A549 (cell line): ENCODE data around the gene CFAP92. TPM values are rescaled to one million over a fixed set of nuclear protein-coding genes. Genes with fewer than 3 reads are reported as not detected.

Source experiments
- ATAC-seq, 2 experiments: fragments of 200-7000 bp in 1 of 2; fragments of >200 bp in 1 of 2; cut with Nextera tagmentation in 1 of 2; cut with Tn5 transposase in 1 of 2; 3 replicates each; pipeline versions ENCODE4 v1.8.0 to v1.9.1; 2018 to 2020; ENCODE audit warnings: mild to moderate bottlenecking in 1 of 2, moderate library complexity in 1 of 2
- CTCF ChIA-PET: fragments of 300-600 bp; sonication (Branson Sonifier 250); formaldehyde crosslinking; extraction: SDS; loops from one replicate; lab custom pipeline; 2021; ENCODE audit warnings: antibody characterized with exemption, inconsistent platforms; lab: Yijun Ruan, JAX
- POLR2A ChIA-PET: fragments of 350-600 bp; formaldehyde crosslinking; extraction: SDS; loops from one replicate; lab custom pipeline; 2021; ENCODE audit warnings: antibody characterized with exemption, inconsistent platforms; lab: Yijun Ruan, JAX
- DNase-seq, 2 experiments: peaks; one replicate each; pipeline versions ENCODE4 v3.0.0 to v3.0.0-alpha.2; 2011 to 2016; ENCODE audit warnings: low read depth in 1 of 2, low spot score in 1 of 2
- FAIRE-seq: peaks from 2 replicates; lab custom pipeline; 2011; peaks lifted over from hg19 to GRCh38; lab: Jason Lieb, UNC
- H3K27ac ChIP-seq, 2 experiments: fragments of >200 bp; sonication (Bioruptor Twin); formaldehyde crosslinking; 3 replicates each; pipeline ENCODE4 v1.5.1; 2016 to 2017
- H3K4me1 ChIP-seq: fragments of >200 bp; sonication (Bioruptor Twin); formaldehyde crosslinking; 3 replicates; pipeline ENCODE4 v1.6.1; 2016
- H3K4me2 ChIP-seq: fragments of >200 bp; sonication (Bioruptor Twin); formaldehyde crosslinking; 3 replicates; pipeline ENCODE4 v1.6.1; 2016
- H3K4me3 ChIP-seq: fragments of >200 bp; sonication (Bioruptor Twin); formaldehyde crosslinking; 3 replicates; pipeline ENCODE4 v1.5.1; 2016
- H3K9me3 ChIP-seq: fragments of >200 bp; sonication (Bioruptor Twin); formaldehyde crosslinking; 3 replicates; pipeline ENCODE4 v1.6.1; 2016
- CBX8 ChIP-seq: fragments of 200-600 bp; sonication (generic); IDR thresholded peaks from 2 replicates; pipeline ENCODE4 v1.6.1; 2016
- CEBPB ChIP-seq, 2 experiments: fragments of >200 bp in 1 of 2; sonication (Bioruptor Twin) in 1 of 2; formaldehyde crosslinking in 1 of 2; IDR thresholded peaks; 2 replicates each; pipeline ENCODE4 v1.6.1; 2012 to 2016
- CHD2 ChIP-seq: fragments of 150-350 bp; IDR thresholded peaks from 2 replicates; pipeline ENCODE4 v1.6.1; 2014; ENCODE audit warnings: low read length; ENCODE audit not compliant: partially characterized antibody
- CHD4 ChIP-seq: fragments of 200-600 bp; sonication (generic); IDR thresholded peaks from 2 replicates; pipeline ENCODE4 v1.6.1; 2016; ENCODE audit warnings: antibody characterized with exemption, mild to moderate bottlenecking, borderline replicate concordance
- EHF ChIP-seq: fragments of 250-450 bp; sonication (Bioruptor Pico); IDR thresholded peaks from 2 replicates; pipeline ENCODE4 v1.5.0; 2020; ENCODE audit warnings: mild to moderate bottlenecking
- EHMT2 ChIP-seq: fragments of 200-600 bp; sonication (generic); IDR thresholded peaks from 2 replicates; pipeline ENCODE4 v1.6.1; 2016; ENCODE audit warnings: antibody characterized with exemption, low read depth, mild to moderate bottlenecking, moderate library complexity
- EP300 ChIP-seq, 2 experiments: fragments of >200 bp; sonication (Bioruptor Twin); formaldehyde crosslinking; IDR thresholded peaks; 2 replicates in 1 of 2; 3 replicates in 1 of 2; pipeline ENCODE4 v1.6.1; 2016 to 2017
- FOXS1 ChIP-seq: fragments of 250-450 bp; sonication (Bioruptor Pico); IDR thresholded peaks from 2 replicates; pipeline ENCODE4 v1.5.0; 2020; ENCODE audit warnings: mild to moderate bottlenecking, moderate library complexity
- HDAC2 ChIP-seq: fragments of 200-600 bp; sonication (generic); IDR thresholded peaks from 2 replicates; pipeline ENCODE4 v1.6.1; 2016
- HEYL ChIP-seq: fragments of 250-450 bp; sonication (Bioruptor Pico); IDR thresholded peaks from 2 replicates; pipeline ENCODE4 v1.8.0; 2021; ENCODE audit warnings: mild to moderate bottlenecking, moderate library complexity
- HOXA7 ChIP-seq: fragments of 250-450 bp; sonication (Bioruptor Pico); IDR thresholded peaks from 2 replicates; pipeline ENCODE4 v1.5.0; 2020; ENCODE audit warnings: mild to moderate bottlenecking, moderate library complexity
- HOXB5 ChIP-seq: fragments of 250-450 bp; sonication (Bioruptor Pico); IDR thresholded peaks from 2 replicates; pipeline ENCODE4 v1.5.0; 2020; ENCODE audit warnings: mild to moderate bottlenecking, moderate library complexity
- KDM1A ChIP-seq: fragments of 200-600 bp; sonication (generic); IDR thresholded peaks from 2 replicates; pipeline ENCODE4 v1.6.1; 2016; ENCODE audit warnings: low read depth, mild to moderate bottlenecking
- KDM5A ChIP-seq: fragments of 200-600 bp; sonication (generic); IDR thresholded peaks from 2 replicates; pipeline ENCODE4 v1.6.1; 2016; ENCODE audit warnings: antibody characterized with exemption, mild to moderate bottlenecking
- NFE2L2 ChIP-seq: fragments of 150-350 bp; conservative IDR thresholded peaks from 2 replicates; pipeline ENCODE4 v1.6.1; 2014; ENCODE audit warnings: low read length
- NR3C1 ChIP-seq: fragments of >200 bp; sonication (Bioruptor Twin); formaldehyde crosslinking; IDR thresholded peaks from 3 replicates; pipeline ENCODE4 v1.6.1; 2017
- RNF2 ChIP-seq: fragments of 200-600 bp; sonication (generic); IDR thresholded peaks from 2 replicates; pipeline ENCODE4 v1.6.1; 2016; ENCODE audit warnings: low read depth, mild to moderate bottlenecking, antibody characterized with exemption, moderate library complexity, borderline replicate concordance
- TP53 ChIP-seq: fragments of 250-450 bp; sonication (Bioruptor Pico); IDR thresholded peaks from 2 replicates; pipeline ENCODE4 v1.5.0; 2021; ENCODE audit warnings: mild to moderate bottlenecking, moderate library complexity
- ZFP36 ChIP-seq: fragments of 450-650 bp; IDR thresholded peaks from 2 replicates; pipeline ENCODE4 v1.6.1; 2014; ENCODE audit warnings: borderline replicate concordance; ENCODE audit not compliant: partially characterized antibody
- WGBS: methylation state at CpG from one replicate; pipeline ENCODE4 v1.1.6; 2017; ENCODE audit errors: missing lambda C conversion rate; 5-methylcytosine and 5-hydroxymethylcytosine counted together
- polyA plus RNA-seq, 4 experiments: library from polyadenylated mRNA; depleted of rRNA in 3 of 4; stranded (reverse); fragments of >200 nt; fragmentation: RNase III in 1 of 4; extraction: RNeasy Plus Mini Kit Qiagen cat#74134 plus additional on column Dnase treatment in 1 of 4; gene quantifications; 2 replicates in 3 of 4; 3 replicates in 1 of 4; pipeline ENCODE4 v1.2.3, GENCODE V29; 2011 to 2017
- TF ChIP-seq, protein P1 (sequence below): fragments of 250-450 bp; sonication (Bioruptor Pico); IDR thresholded peaks from 2 replicates; pipeline ENCODE4 v1.5.0; 2020; ENCODE audit warnings: low read depth, mild to moderate bottlenecking, moderate library complexity
- TF ChIP-seq, protein P2 (sequence below): fragments of >200 bp; sonication (Bioruptor Twin); formaldehyde crosslinking; IDR thresholded peaks from 3 replicates; pipeline ENCODE4 v1.6.1; 2016
- TF ChIP-seq, protein P3 (sequence below): fragments of 150-350 bp; IDR thresholded peaks from 2 replicates; pipeline ENCODE4 v1.6.1; 2014; ENCODE audit warnings: low read depth, mild to moderate bottlenecking, low read length
- TF ChIP-seq, protein P4 (sequence below): fragments of 200-600 bp; sonication (generic); IDR thresholded peaks from 2 replicates; pipeline ENCODE4 v1.6.1; 2016; ENCODE audit warnings: antibody characterized with exemption, mild to moderate bottlenecking, moderate library complexity

CFAP92 gene
- polyA plus RNA-seq, 2 of the 4 experiments (the other 2 are of a cell fraction) = not detected

DNA sequence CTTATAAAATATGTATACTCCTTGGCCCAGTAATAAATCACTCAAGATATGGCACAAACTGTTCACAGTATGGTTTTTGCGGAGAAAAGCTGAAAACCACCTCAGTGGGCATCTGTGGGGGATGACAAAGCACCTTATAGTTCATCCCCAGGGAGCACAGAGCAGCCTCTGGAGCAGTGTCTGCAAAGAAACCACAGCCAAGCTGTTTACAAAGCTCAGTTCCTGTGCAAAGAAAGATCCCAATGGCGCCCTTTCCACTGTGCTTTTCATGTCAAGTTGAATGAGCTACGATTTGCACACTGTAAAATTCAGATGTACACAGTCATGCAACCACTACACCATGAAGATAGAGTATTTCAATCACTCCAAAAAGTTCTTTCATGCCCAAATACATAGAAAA lies 4.7 kb upstream of the CFAP92 start:
- H3K9me3 ChIP-seq = no peaks in the 10 kb centered on the region
- ChIA-PET POLR2A (no interaction called here), CTCF (interaction anchor here (1.2 kb wide), 1 partner anchor 28 kb away, joined by 4 read pairs; no protein-coding TSS in a partner anchor)
- H3K27ac ChIP-seq = no peak overlapping the region
- FAIRE-seq = no peak
- TF ChIP-seq HOXB5 (CRISPR knock-in tag) (no peak), HDAC2 (no peak), EHMT2 (no peak), TP53 (CRISPR knock-in tag) (no peak), CHD4 (no peak), FOXS1 (CRISPR knock-in tag) (no peak), RNF2 (no peak), KDM1A (no peak), NFE2L2 (no peak), CEBPB (IDR thresholded peaks at IDR 0.05) (no peak), HOXA7 (no peak)
- TF ChIP-seq, protein P1, sequence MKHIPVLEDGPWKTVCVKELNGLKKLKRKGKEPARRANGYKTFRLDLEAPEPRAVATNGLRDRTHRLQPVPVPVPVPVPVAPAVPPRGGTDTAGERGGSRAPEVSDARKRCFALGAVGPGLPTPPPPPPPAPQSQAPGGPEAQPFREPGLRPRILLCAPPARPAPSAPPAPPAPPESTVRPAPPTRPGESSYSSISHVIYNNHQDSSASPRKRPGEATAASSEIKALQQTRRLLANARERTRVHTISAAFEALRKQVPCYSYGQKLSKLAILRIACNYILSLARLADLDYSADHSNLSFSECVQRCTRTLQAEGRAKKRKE (CRISPR knock-in tag) = no peak
- TF ChIP-seq, all 56 proteins: peak for 0
- WGBS = 51% methylated on average over 3 of the region's 3 CpGs
- DNase-seq (no peak), ATAC-seq (no peak)
- no peaks in the 10 kb centered on the region for H3K4me1 ChIP-seq
- no peak overlapping the region for H3K4me3 ChIP-seq
- H3K4me2 ChIP-seq = no peak overlapping the region

DNA sequence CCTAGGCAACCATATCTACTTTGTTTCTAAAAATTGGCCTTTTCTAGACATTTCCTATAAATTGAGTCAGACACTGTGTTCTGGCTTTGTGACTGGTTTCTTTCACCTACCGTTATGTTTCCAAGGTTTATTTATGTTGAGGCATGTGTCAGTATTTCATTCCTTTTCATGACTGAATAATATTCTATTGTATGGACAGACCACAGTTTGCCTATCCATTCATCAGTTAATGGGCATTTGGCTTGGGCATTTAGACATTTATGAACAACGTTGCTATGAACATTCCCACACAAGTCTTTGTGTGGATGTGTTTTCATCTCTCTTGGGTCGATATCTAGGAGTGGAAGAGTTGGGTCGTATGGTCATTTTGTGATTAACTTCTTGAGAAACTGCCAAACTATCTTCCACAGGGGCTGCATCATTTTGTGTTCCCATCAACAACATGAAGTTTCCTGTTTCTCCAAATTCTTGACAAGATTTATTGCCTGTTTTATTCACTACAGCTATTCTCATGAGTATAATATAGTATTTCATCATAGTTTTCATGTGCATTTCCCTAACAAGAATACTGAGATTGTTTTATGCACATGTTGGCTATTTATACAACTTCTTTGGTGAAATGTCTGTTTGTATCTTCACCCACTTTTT lies 3.7 kb upstream of the CFAP92 start:
- FAIRE-seq = no peak
- DNase-seq = no peak
- no peak for ATAC-seq
- 36% methylated on average over 4 of the region's 4 CpGs for WGBS
- no peaks in the 10 kb centered on the region for H3K4me1 ChIP-seq
- no peak for TF ChIP-seq CHD4
- TF ChIP-seq, all 56 proteins: peak for 0
- Histone ChIP-seq H3K27ac (no peak overlapping the region), H3K4me2 (no peak overlapping the region), H3K4me3 (no peak overlapping the region), H3K9me3 (no peaks in the 10 kb centered on the region)
- POLR2A ChIA-PET = no interaction called here
- CTCF ChIA-PET = interaction anchor here (1.6 kb wide), 1 partner anchor 56 kb away, joined by 4 read pairs; no protein-coding TSS in a partner anchor

DNA sequence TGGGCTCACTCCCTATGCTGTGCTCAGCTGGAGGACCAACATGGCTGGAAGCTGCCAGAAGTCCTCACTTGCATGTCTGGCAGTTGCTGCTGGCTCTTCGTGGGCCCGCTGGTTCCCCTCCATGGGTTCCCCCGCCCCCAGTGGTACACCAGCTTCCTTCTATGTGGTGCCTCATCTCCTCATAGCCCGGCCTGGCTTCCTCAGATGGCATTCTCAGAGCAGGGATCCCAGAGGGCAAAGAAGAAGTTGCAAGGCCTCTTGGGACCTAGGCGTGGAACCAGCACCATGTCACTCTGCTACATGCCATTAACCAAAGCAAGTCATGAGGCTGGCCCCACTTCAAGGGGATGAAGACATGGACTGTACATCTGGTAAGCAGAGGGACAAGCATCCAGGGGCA lies 2.9 kb upstream of the CFAP92 start:
- DNase-seq (no peak), FAIRE-seq (no peak), ATAC-seq (no peak)
- TF ChIP-seq HEYL (CRISPR knock-in tag) (no peak), RNF2 (no peak), CHD2 (no peak), CBX8 (no peak), EHF (CRISPR knock-in tag) (no peak), CHD4 (no peak), ZFP36 (no peak), KDM5A (no peak), NR3C1 (no peak), EP300 (IDR thresholded peaks at IDR 0.05) (no peak)
- TF ChIP-seq, protein P2, sequence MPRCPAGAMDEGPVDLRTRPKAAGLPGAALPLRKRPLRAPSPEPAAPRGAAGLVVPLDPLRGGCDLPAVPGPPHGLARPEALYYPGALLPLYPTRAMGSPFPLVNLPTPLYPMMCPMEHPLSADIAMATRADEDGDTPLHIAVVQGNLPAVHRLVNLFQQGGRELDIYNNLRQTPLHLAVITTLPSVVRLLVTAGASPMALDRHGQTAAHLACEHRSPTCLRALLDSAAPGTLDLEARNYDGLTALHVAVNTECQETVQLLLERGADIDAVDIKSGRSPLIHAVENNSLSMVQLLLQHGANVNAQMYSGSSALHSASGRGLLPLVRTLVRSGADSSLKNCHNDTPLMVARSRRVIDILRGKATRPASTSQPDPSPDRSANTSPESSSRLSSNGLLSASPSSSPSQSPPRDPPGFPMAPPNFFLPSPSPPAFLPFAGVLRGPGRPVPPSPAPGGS = no peak
- TF ChIP-seq, protein P3, sequence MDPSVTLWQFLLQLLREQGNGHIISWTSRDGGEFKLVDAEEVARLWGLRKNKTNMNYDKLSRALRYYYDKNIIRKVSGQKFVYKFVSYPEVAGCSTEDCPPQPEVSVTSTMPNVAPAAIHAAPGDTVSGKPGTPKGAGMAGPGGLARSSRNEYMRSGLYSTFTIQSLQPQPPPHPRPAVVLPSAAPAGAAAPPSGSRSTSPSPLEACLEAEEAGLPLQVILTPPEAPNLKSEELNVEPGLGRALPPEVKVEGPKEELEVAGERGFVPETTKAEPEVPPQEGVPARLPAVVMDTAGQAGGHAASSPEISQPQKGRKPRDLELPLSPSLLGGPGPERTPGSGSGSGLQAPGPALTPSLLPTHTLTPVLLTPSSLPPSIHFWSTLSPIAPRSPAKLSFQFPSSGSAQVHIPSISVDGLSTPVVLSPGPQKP = no peak
- TF ChIP-seq, protein P4, sequence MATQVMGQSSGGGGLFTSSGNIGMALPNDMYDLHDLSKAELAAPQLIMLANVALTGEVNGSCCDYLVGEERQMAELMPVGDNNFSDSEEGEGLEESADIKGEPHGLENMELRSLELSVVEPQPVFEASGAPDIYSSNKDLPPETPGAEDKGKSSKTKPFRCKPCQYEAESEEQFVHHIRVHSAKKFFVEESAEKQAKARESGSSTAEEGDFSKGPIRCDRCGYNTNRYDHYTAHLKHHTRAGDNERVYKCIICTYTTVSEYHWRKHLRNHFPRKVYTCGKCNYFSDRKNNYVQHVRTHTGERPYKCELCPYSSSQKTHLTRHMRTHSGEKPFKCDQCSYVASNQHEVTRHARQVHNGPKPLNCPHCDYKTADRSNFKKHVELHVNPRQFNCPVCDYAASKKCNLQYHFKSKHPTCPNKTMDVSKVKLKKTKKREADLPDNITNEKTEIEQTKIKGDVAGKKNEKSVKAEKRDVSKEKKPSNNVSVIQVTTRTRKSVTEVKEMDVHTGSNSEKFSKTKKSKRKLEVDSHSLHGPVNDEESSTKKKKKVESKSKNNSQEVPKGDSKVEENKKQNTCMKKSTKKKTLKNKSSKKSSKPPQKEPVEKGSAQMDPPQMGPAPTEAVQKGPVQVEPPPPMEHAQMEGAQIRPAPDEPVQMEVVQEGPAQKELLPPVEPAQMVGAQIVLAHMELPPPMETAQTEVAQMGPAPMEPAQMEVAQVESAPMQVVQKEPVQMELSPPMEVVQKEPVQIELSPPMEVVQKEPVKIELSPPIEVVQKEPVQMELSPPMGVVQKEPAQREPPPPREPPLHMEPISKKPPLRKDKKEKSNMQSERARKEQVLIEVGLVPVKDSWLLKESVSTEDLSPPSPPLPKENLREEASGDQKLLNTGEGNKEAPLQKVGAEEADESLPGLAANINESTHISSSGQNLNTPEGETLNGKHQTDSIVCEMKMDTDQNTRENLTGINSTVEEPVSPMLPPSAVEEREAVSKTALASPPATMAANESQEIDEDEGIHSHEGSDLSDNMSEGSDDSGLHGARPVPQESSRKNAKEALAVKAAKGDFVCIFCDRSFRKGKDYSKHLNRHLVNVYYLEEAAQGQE = no peak
- POLR2A ChIA-PET = no interaction called here
- CTCF ChIA-PET = interaction anchor here (0.7 to 3.0 kb wide), 3 partner anchors 12 to 57 kb away, joined by 3 to 10 read pairs (median 4); no protein-coding TSS in a partner anchor
- H3K27ac ChIP-seq = no peak overlapping the region
- H3K4me2 ChIP-seq = no peak overlapping the region
- no peaks in the 10 kb centered on the region for H3K9me3 ChIP-seq
- WGBS = 20% methylated on average over 1 of the region's 5 CpGs
- no peaks in the 10 kb centered on the region for H3K4me1 ChIP-seq
- no peak overlapping the region for H3K4me3 ChIP-seq
